NAMALWA (cell line): Measurements from ENCODE around the gene CDC20B.
A peak's percentile ranks its signal among the peaks of the same experiment; 100 is the strongest.
"Not testable (repeated sequence)": the region's sequence is repeated elsewhere in the genome, so short reads cannot be mapped to it uniquely, and the experiment has no call there.

Source experiments
- DNase-seq: peaks from one replicate; pipeline ENCODE4 v3.0.0-alpha.2; 2015; ENCODE audit warnings: low spot score

Gene CDC20B

GRCh38 chr5:55160493-55161209 is 12.3 kb downstream of the CDC20B start:
- DNase-seq = no peak

GRCh38 chr5:55159763-55160492 is 13.0 kb downstream of the CDC20B start, which contains the start of gene GPX8:
Gene GPX8 (plus strand): TSS chr5:55160171. CDS start chr5:55160193, 22 bp downstream.
- DNase-seq = peak; percentile 53

- no peak for DNase-seq
Measured at GRCh38 chr5:55154873-55155272, 18.1 kb downstream of the CDC20B start.

- no peak for DNase-seq
Measured at GRCh38 chr5:55151923-55152842, 20.8 kb downstream of the CDC20B start.

- no peak for DNase-seq
Measured at GRCh38 chr5:55149308-55149795, 23.6 kb downstream of the CDC20B start.

- peak; percentile 73 for DNase-seq
Measured at GRCh38 chr5:55146543-55147151, 26.3 kb downstream of the CDC20B start.

- DNase-seq = no peak
Measured at GRCh38 chr5:55146080-55146479, 26.9 kb downstream of the CDC20B start.

- no peak for DNase-seq
Measured at GRCh38 chr5:55143624-55144023, 29.4 kb downstream of the CDC20B start.

GRCh38 chr5:55141945-55142690 is 30.9 kb downstream of the CDC20B start:
- DNase-seq = no peak

- no peak for DNase-seq
Measured at GRCh38 chr5:55140908-55141665, 31.9 kb downstream of the CDC20B start.

- no peak for DNase-seq
Measured at GRCh38 chr5:55136521-55136920, 36.5 kb downstream of the CDC20B start.

- DNase-seq = no peak
Measured at GRCh38 chr5:55134053-55134722, 38.8 kb downstream of the CDC20B start.

GRCh38 chr5:55123365-55123764 is 49.6 kb downstream of the CDC20B start:
- no peak for DNase-seq

- DNase-seq = no peak
Measured at GRCh38 chr5:55114061-55114460, 58.9 kb downstream of the CDC20B start.

- DNase-seq = no peak
Measured at GRCh38 chr5:55113327-55113726, 59.6 kb downstream of the CDC20B start.

GRCh38 chr5:55110217-55110616 is 62.8 kb downstream of the CDC20B start:
- no peak for DNase-seq

GRCh38 chr5:55108661-55109060 is 64.3 kb downstream of the CDC20B start:
- DNase-seq = no peak

- not testable (repeated sequence) for DNase-seq
Measured at GRCh38 chr5:55105976-55106375, 67.0 kb downstream of the CDC20B start.

GRCh38 chr5:55104946-55105701 is 67.9 kb downstream of the CDC20B start:
- no peak for DNase-seq
